Natural killer cell (primary cell): ENCODE data around the gene STPG3. TPM values are rescaled to one million over a fixed set of nuclear protein-coding genes. Genes with fewer than 3 reads are reported as not detected.

Experiments
- ATAC-seq, 3 donors: fragments of 150-1000 bp in 2 of 3; fragments of 200-7000 bp in 1 of 3; cut with Tn5 transposase; 1 replicate in 1 of 3; 2 replicates in 2 of 3; pipeline ENCODE4 v1.10.0; 2021; ENCODE audit warnings: mild to moderate bottlenecking in 2 of 3, moderate library complexity in 2 of 3
- DNase-seq, 2 donors: peaks; one replicate each; pipeline versions ENCODE4 v3.0.0 to v3.0.0-alpha.2; 2013 to 2021; ENCODE audit warnings: mixed read lengths in 1 of 2
- H3K27ac ChIP-seq: one replicate; pipeline ENCODE4 v1.5.1; 2013; ENCODE audit warnings: mild to moderate bottlenecking, low read length
- H3K27me3 ChIP-seq: one replicate; pipeline ENCODE4 v1.6.1; 2013; ENCODE audit warnings: low read length; ENCODE audit not compliant: control insufficient read depth, insufficient read depth
- H3K36me3 ChIP-seq: one replicate; pipeline ENCODE4 v1.6.1; 2013; ENCODE audit warnings: low read length; ENCODE audit not compliant: control insufficient read depth, insufficient read depth
- H3K4me1 ChIP-seq: one replicate; pipeline ENCODE4 v1.6.1; 2013; ENCODE audit warnings: low read length; ENCODE audit not compliant: control insufficient read depth, insufficient read depth
- H3K4me3 ChIP-seq: one replicate; pipeline ENCODE4 v1.5.1; 2013; ENCODE audit warnings: low read length
- H3K9me3 ChIP-seq: one replicate; pipeline ENCODE4 v1.6.1; 2013; ENCODE audit warnings: low read length; ENCODE audit not compliant: control insufficient read depth, insufficient read depth
- H3K27ac Mint-ChIP-seq, 2 donors: one replicate each; pipeline ENCODE4 v1.8.0; 2022; ENCODE audit warnings: mild to moderate bottlenecking in 2 of 2, mixed read lengths in 2 of 2, moderate library complexity in 1 of 2
- H3K27me3 Mint-ChIP-seq, 2 donors: one replicate each; pipeline ENCODE4 v1.8.0; 2022; ENCODE audit warnings: low read depth in 2 of 2, mixed read lengths in 2 of 2
- H3K36me3 Mint-ChIP-seq: one replicate; pipeline ENCODE4 v1.8.0; 2022; ENCODE audit warnings: mixed read lengths
- H3K4me1 Mint-ChIP-seq, 2 donors: one replicate each; pipeline ENCODE4 v1.8.0; 2022; ENCODE audit warnings: mixed read lengths in 2 of 2
- H3K4me3 Mint-ChIP-seq: one replicate; pipeline ENCODE4 v1.8.0; 2022; ENCODE audit warnings: mild to moderate bottlenecking, moderate library complexity, mixed read lengths
- H3K9me3 Mint-ChIP-seq, 2 donors: one replicate each; pipeline ENCODE4 v1.8.0; 2022; ENCODE audit warnings: mixed read lengths in 2 of 2
- CTCF ChIP-seq: fragments of 200-600 bp; IDR thresholded peaks from one replicate; pipeline ENCODE4 v1.8.0; 2022; ENCODE audit warnings: antibody characterized with exemption
- WGBS: methylation state at CpG from one replicate; pipeline ENCODE4 v1.1.7; 2013; ENCODE audit warnings: missing lambda C conversion rate; ENCODE audit not compliant: insufficient coverage; 5-methylcytosine and 5-hydroxymethylcytosine counted together
- intact Hi-C: fragments of 100-400 bp; cut with micrococcal nuclease; formaldehyde crosslinking; loops from one replicate; pipeline ENCODE4 v1.14.2; 2022
- total RNA-seq, 4 donors: library from RNA; stranded (reverse); fragments of 120-200 nt in 1 of 4; gene quantifications; one replicate each; pipeline versions ENCODE4 v1.2.3 to v1.2.4, GENCODE V29; 2013 to 2022

STPG3 gene
- total RNA-seq, 3 donors from 2014 or later (not counting 1 experiment from before 2014, with no cell fraction given) = not detected

DNA sequence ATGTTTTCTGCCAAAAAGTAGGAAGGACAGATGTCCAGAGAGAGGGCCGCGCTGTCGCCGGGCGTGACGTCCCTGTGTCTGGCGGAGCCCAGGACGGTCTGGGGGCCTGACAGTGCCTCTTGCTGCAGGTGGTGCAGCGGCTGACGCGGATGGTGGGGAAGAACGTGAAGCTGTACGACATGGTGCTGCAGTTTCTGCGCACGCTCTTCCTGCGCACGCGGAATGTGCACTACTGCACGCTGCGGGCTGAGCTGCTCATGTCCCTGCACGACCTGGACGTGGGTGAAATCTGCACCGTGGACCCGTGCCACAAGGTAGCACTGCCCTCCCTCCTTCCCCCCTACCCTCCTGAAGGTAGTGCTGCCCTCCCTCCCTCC, 11.8 kb downstream of the STPG3 start:
- H3K27me3 Mint-ChIP-seq = no peaks in the 10 kb centered on the region
- WGBS = 92% methylated on average over 24 of the region's 24 CpGs
- DNase-seq (no peak), ATAC-seq (no peak)
- H3K4me3 Mint-ChIP-seq = no peak overlapping the region
- H3K9me3 Mint-ChIP-seq = no peaks in the 10 kb centered on the region
- H3K36me3 Mint-ChIP-seq = no peaks in the 10 kb centered on the region
- TF ChIP-seq CTCF = no peak
- Histone ChIP-seq H3K27ac (no peak overlapping the region), H3K4me3 (no peak overlapping the region), H3K9me3 (no peaks in the 10 kb centered on the region), H3K27me3 (no peaks in the 10 kb centered on the region), H3K36me3 (peaks cover 33% of the 10 kb centered on the region), H3K4me1 (peaks cover under 1% of the 10 kb centered on the region)
- peaks cover 0 to 6% of the 10 kb centered on the region in 2 donors for H3K4me1 Mint-ChIP-seq
- H3K27ac Mint-ChIP-seq = no peak overlapping the region
- intact Hi-C loops = no loop called here

- Mint-ChIP-seq H3K4me3 (no peak overlapping the region), H3K4me1 (peaks cover 0 to 8% of the 10 kb centered on the region in 2 donors), H3K27me3 (no peaks in the 10 kb centered on the region), H3K27ac (no peak overlapping the region), H3K36me3 (no peaks in the 10 kb centered on the region), H3K9me3 (no peaks in the 10 kb centered on the region)
- ATAC-seq = no peak
- WGBS = 86% methylated on average over 10 of the region's 10 CpGs
- intact Hi-C loops = no loop called here
- Histone ChIP-seq H3K4me1 (peaks cover 4% of the 10 kb centered on the region), H3K27me3 (no peaks in the 10 kb centered on the region), H3K4me3 (no peak overlapping the region), H3K9me3 (no peaks in the 10 kb centered on the region), H3K27ac (no peak overlapping the region), H3K36me3 (peaks cover 35% of the 10 kb centered on the region)
- no peak for TF ChIP-seq CTCF
- no peak for DNase-seq
Observed at GRCh38 chr9:137263506-137263905, 12.4 kb downstream of the STPG3 start.

DNA sequence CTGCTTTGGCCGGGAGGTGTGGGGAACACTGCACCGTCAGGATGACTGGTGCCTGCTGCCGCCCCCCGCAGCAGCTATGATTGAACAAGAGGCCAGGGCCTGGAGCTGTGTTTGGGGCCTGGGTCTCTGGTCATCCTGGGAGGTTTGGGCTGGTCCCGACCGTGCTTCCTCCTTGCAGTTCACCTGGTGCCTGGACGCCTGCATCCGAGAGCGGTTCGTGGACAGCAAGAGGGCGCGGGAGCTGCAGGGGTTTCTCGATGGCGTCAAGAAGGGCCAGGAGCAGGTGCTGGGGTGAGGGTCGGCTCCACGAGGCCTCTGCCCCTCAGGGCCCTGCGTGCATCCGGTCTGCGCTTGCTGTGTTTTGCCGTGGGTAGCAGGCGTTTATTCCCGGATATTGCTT, 13.0 kb downstream of the STPG3 start:
- no peaks in the 10 kb centered on the region for H3K9me3 Mint-ChIP-seq
- intact Hi-C loops = no loop called here
- peaks cover 0 to 12% of the 10 kb centered on the region in 2 donors for H3K4me1 Mint-ChIP-seq
- Histone ChIP-seq H3K27ac (no peak overlapping the region), H3K27me3 (no peaks in the 10 kb centered on the region), H3K4me3 (no peak overlapping the region), H3K36me3 (peaks cover 33% of the 10 kb centered on the region), H3K4me1 (peaks cover 4% of the 10 kb centered on the region), H3K9me3 (no peaks in the 10 kb centered on the region)
- H3K27me3 Mint-ChIP-seq = no peaks in the 10 kb centered on the region
- WGBS = 98% methylated on average over 22 of the region's 22 CpGs
- ATAC-seq (no peak), DNase-seq (no peak)
- no peaks in the 10 kb centered on the region for H3K36me3 Mint-ChIP-seq
- H3K27ac Mint-ChIP-seq = no peak overlapping the region
- no peak for TF ChIP-seq CTCF
- H3K4me3 Mint-ChIP-seq = no peak overlapping the region

DNA sequence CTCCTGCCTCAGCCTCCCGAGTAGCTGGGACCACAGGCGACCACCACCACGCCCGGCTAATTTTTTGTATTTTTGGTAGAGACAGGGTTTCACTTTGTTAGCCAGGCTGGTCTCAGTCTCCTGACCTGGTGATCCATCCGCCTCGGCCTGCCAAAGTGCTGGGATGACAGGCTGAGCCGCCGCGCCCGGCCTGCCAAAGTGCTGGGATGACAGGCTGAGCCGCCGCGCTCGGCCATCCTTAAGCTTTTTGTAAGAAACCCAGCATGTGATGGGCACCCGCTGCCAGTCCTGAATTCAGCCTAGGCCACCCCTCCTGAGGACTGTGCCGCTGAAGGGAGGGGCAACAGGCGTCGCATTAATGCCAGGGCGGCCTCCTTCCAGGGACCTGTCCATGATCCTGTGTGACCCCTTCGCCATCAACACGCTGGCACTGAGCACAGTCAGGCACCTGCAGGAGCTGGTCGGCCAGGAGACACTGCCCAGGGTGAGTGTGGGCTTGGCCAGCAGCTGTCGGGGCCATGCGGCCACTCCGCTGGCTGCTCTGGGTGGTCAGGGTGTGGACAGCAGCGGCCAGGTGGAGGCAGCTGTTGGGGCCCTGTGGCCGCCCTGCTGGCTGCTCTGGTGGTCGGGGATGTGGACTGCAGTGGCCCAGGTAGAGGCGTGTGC, 14.5 kb downstream of the STPG3 start:
- Mint-ChIP-seq H3K4me1 (peaks cover 4 to 12% of the 10 kb centered on the region in 2 donors), H3K27me3 (no peaks in the 10 kb centered on the region), H3K4me3 (no peak overlapping the region), H3K9me3 (no peaks in the 10 kb centered on the region), H3K36me3 (no peaks in the 10 kb centered on the region), H3K27ac (no peak overlapping the region)
- intact Hi-C loops = no loop called here
- TF ChIP-seq CTCF = no peak
- Histone ChIP-seq H3K4me3 (no peak overlapping the region), H3K27ac (no peak overlapping the region), H3K36me3 (peaks cover 30% of the 10 kb centered on the region), H3K4me1 (peaks cover 7% of the 10 kb centered on the region), H3K27me3 (no peaks in the 10 kb centered on the region), H3K9me3 (no peaks in the 10 kb centered on the region)
- DNase-seq = no peak
- no peak for ATAC-seq
- WGBS = 94% methylated on average over 29 of the region's 29 CpGs
